HepG2 (cell line): ENCODE data around the gene NDUFB8.

Source experiments
- KIAA2018 ChIP-seq: sonication (generic); formaldehyde crosslinking; IDR thresholded peaks from 2 replicates; pipeline ENCODE4 v1.5.0; 2020; ENCODE audit warnings: mild to moderate bottlenecking, missing genetic modification reagents, borderline replicate concordance
- MXD4 ChIP-seq: IDR thresholded peaks from 2 replicates; pipeline ENCODE4 v1.6.1; 2016; ENCODE audit warnings: mild to moderate bottlenecking, missing biosample characterization, missing genetic modification reagents
- ZNF10 ChIP-seq: sonication (generic); formaldehyde crosslinking; IDR thresholded peaks from 2 replicates; pipeline ENCODE4 v1.4.0; 2020; ENCODE audit warnings: mild to moderate bottlenecking, low read depth, missing genetic modification reagents, borderline replicate concordance

DNA sequence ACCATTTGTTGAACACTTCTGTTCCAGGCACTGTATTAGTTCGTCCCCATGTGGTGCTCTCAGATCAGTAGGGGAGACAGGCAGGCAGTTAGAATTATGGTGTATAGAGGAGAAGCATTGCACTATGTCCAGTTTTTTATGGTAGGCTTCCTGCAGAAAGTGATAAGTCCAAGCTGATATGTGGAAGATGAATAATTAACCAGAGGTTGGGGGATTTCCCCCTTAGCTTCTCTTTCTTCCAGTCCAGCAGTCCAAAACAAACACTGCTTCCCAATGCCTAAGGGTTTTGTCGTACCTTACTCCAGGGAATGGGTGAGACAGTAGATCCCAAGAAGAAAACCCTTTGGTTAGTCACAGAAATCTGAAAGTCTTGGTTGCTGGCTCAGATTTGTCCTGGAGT lies 25.2 kb upstream of the NDUFB8 start:
- TF ChIP-seq KIAA2018 (CRISPR knock-in tag): no peak
- TF ChIP-seq MXD4 (CRISPR knock-in tag): no peak
- TF ChIP-seq ZNF10 (CRISPR knock-in tag): no peak
